HG03342 (cell line): ENCODE measurements around the gene PDP2.
"Not testable (repeated sequence)": the region's sequence is repeated elsewhere in the genome, so short reads cannot be mapped to it uniquely, and the experiment has no call there.

ENCODE experiments used
- ATAC-seq: cut with Tn5 transposase; IDR thresholded peaks from one replicate; pipeline ENCODE4 v1.9.1; 2021; ENCODE audit warnings: mild to moderate bottlenecking, moderate library complexity; ENCODE audit not compliant: unreplicated experiment

PDP2 gene

DNA sequence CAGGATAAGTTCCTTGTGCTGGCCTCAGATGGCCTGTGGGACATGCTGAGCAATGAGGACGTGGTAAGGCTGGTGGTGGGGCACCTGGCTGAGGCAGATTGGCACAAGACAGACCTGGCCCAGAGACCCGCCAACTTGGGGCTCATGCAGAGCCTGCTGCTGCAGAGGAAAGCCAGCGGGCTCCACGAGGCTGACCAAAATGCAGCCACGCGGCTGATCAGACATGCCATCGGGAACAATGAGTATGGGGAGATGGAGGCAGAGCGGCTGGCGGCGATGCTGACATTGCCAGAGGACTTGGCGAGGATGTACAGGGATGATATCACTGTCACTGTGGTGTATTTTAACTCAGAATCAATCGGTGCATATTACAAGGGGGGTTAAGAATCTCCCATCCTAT lies 5.2 kb downstream of the PDP2 start:
- ATAC-seq = no peak

DNA sequence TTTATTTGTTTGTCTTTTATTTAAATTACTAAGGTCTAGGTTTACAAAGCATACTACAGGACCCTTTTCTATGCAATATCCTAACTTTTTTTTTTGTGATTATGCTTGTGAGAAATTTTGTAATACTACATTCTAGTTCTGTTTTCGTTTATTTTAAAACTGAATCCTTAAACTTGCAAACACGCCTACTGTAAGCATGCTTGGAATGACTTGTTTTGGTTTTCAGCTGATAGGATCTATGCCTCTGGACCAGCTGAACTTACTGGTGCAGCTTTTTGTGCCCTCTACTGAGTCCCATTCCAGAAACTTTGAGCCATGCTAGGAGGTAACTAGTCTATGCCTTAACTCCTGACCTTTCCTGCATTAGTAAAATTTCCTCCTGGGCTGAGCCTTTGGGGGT lies 6.0 kb downstream of the PDP2 start:
- ATAC-seq = no peak

DNA sequence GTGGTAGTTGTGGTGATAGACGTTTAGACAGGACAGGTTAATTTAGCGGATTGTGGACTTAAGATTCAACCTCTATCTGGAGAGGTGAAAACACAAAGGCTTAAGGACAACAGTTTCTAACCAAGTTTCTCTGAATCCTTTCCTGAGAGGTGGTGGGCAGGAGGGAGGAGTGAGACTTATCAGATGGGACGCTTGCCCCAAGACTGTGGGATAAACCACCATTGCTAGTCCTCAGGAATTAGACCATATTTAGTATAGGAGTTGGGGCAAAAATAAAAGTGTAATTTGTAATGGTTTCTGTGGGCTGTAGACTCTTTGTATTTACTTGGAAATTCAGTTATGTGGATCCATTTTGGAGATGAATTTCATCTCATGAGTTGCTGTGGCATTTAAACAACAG lies 6.6 kb downstream of the PDP2 start:
- no peak for ATAC-seq

DNA sequence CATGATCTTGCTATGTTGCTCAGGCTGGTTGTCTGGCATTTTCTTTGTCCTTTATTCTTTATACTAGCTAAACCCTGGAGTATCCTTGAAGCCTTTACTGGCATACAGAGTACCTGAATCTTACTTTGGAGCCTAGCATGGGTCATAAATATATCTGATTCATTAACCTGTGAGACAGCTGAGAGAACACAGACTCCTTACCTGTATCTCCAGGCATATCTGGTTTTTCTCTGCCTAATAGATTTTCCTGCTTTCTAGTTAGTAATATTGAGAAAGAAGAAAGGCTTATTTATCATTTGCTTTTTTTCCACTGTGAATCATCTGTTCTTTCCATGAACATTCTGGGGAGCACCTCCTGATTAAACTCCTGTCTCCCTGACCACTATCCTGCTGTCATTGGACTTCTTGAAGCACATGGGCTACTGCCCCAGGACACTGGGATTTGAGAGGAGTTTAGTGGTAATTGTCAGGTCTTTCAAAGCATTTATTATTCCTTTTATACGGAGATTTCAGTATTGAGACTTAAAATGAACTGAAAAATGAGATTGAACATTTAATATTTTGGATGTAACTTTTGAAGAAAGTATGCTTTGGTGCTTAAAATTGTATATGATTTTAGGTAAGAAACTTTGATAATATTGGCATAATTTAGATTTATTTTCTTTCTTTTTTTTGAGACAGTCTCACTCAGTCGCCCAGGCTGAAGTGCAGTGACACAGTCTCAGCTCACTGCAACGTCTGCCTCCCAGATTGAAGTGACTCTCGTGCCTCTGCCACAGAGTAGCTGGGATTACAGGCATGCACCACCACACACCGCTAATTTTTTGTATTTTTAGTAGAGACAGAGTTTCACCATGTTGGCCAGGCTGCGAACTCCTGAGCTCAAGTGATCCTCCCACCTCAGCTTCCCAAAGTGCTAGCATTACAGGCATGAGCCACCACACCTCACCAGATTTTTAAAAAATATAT lies 8.6 kb downstream of the PDP2 start:
- ATAC-seq = no peak

DNA sequence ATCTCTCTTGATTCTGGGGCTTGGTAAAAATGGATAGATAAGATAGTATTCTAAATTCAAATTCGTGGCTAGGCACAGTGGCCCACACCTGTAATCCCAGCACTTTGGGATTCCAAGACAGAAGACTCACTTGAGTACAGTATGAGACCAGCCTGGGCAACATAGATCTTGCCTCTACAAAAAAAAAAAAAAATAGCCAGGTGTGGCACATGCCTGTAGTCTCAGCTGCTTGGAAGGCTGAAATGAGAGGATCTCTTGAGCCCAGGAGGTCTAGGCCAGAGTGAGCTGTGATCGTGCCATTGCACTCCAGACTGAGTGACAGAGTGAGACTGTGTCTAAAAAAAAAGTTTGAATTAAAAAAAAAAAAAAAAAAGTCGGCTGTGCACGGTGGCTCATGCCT lies 9.3 kb downstream of the PDP2 start:
- no peak for ATAC-seq

DNA sequence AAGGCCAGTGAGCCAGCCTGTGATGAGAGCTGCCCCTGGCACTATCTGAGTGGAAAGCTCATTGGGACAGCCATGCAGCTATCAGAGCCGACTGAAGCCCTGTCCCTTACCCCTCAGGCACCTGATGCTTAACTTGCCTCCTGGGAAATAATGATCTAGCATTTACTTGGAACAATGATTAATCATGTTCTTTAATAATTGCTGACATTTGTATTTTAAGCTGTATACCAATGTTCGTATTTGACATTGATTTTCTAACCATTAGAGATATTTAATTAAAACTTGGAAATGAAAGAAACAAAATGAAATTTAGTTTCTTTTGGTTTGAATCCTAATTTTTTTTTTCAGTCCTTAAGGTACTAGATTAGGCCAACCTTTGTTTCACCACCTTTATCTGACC lies 10.5 kb downstream of the PDP2 start:
- ATAC-seq = no peak

DNA sequence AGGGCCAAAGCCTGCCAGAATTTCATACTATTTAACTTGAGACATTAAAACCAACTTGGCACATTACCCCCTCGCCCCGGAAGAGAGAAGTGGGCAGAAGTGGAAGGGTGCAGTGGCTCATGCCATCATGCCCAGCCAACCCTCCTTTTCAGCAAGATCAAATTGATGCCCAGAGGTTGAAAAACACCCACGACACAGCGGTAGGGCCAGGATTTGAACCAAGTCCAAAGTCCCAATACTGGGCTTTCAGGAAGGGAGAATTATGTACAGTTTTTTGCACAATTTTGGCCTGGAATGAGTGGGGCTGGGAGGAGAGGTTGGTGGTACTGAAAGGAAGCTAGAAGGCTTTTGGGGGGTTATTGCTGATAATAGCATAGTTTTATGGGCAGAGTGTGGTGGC lies 11.0 kb downstream of the PDP2 start:
- ATAC-seq = no peak

DNA sequence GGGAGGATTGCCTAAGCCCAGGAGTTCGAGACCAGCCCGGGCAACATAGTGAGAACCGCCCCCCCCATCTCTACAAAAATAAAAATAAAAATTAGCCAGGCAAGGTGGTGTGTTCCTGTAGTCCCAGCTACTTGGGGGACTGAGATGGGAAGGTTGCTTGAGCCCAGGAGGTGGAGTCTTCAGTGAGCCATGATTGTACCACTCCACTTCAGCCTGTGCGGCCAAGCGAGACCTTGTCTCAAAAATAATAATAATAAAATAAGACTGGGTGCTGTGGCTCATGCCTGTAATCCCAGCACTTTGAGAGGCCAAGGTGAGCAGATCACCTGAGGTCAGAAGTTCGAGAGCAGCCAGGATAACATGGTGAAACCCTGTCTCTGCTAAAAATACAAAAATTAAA lies 11.5 kb downstream of the PDP2 start:
- ATAC-seq = no peak

DNA sequence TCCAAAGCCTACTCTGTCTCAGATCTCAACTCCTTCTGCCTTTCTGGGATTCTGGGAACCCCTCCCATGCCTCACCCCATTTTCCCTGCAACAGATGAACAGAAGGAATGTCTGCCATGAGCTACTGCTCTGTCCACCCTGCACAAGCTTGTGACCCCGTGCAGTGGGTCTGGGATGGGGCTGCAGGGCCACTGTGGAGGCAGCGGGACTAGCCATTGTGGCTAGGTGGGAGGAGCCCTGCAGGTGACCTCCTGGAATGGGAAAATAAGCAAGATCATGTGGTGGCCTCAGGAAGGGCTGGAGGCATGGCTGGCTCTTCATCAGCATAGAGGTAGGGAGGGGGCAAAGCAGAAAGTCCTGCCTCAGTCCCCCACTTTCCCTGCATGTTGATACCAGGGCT lies 13.7 kb downstream of the PDP2 start:
- no peak for ATAC-seq

DNA sequence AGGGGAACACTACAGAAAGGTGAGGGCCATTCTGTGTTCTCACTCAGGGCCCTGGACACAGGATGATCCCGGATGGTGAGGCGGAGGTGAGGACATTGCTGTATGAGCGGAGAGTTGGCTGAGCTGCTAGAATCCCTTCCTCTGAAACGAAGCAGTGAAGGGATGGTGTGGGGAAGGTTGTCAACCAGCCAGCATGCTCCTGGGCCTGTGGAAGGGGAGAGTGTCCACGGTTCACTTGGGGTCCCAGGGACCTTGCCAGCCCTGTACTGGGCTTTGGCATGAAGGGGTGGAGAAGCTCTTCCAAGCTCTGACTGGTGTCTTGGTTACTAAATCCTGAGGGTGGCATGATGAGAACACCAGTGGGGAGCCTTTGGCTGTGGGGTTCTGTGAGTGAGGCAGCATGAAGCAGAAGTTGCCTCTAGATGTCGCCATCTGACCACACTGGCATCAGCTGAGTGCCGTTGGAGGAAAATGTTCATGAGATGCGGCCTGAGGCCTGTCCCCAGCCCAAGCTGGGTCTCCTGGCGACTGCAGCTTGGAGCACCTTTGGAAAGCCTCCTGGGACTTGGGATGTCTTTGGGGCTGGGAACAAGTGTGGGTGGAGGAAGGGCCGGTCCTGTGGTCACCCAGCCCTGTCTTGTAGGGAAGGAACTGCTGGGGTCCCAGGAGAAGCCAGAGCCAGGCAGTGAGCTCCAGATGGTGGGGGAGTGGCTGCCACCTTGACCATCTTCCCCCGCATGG lies 14.8 kb downstream of the PDP2 start:
- no peak for ATAC-seq

DNA sequence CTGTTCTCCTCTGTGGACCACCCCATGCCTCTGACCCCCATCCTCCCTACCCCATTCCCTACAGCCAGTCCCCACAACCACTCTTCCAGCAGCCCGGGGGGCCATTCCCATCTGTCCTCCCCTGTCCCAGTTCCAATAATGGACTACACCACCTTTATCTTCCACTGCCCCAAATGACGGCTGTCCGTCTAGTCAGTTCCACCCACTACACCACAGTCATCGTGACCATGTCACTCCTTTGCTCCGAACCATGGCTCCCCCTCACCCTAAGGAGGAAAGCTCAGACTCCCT lies 15.3 kb downstream of the PDP2 start:
- no peak for ATAC-seq

DNA sequence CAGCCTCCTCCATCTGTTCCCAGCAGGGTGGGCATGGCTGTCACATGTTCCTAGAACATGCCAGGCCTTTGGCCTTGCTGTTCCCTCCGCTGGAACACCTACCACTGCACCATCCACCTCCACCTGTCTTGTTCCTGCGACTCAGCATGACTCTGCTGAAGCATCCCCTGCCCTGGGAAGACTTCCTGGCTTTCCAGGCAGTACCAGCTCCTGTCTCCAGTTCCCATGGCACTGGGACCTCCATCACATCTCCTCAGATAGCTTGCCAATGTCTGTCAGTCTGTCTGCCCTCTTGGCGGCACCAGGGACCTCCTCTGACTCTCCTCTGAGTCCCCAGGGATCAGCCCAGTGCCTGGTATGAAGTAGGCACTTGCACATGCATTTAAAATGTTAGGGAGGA lies 15.7 kb downstream of the PDP2 start:
- ATAC-seq = no peak

DNA sequence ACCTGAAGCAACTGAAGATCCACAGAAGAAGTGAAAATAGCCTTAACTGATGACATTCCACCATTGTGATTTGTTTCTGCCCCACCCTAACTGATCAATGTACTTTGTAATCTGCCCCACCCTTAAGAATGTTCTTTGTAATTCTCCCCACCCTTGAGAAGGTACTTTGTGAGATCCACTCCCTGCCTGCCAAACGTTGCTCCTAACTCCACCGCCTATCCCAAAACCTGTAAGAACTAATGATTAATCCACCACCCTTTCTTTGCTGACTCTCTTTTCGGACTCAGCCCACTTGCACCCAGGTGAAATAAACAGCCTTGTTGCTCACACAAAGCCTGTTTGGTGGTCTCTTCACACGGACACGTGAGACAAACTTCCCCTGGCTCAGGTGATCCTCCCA lies 16.4 kb downstream of the PDP2 start:
- not testable (repeated sequence) for ATAC-seq

DNA sequence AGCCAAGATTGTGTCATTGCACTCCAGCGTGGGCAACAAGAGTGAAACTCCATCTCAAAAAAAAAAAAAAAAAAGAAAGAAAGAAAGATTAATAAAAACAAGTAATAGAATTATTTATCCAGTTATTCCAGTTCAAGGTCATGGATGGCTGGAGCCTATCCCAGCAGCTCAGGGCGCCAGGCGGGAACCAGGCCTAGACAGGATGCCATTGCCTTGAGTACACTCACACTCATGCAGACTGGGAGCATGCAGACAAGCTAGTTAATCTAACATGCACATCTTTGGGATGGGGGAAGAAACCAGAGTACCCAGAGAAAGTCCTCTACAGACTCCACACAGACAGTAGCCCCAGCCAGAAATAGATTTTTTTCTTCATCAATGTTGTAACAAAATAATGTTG lies 17.9 kb downstream of the PDP2 start:
- no peak for ATAC-seq

DNA sequence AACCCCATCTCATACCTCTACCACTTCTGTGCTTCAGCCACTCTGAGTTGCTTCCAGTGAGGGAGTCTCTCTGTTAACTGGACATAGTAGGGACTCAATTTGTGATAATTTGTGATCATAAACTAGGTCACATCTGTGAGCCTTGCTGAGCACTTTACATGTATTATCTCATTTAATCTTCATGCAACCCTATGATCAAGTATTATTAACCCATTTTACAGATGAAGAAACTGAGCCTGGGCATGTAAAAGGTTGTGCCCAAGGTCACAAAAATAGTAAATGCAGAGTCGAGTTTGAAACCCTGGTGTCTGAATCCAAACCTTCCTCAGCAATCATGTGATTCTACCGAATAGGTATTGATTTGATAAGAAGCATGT lies 18.6 kb downstream of the PDP2 start:
- ATAC-seq = no peak

DNA sequence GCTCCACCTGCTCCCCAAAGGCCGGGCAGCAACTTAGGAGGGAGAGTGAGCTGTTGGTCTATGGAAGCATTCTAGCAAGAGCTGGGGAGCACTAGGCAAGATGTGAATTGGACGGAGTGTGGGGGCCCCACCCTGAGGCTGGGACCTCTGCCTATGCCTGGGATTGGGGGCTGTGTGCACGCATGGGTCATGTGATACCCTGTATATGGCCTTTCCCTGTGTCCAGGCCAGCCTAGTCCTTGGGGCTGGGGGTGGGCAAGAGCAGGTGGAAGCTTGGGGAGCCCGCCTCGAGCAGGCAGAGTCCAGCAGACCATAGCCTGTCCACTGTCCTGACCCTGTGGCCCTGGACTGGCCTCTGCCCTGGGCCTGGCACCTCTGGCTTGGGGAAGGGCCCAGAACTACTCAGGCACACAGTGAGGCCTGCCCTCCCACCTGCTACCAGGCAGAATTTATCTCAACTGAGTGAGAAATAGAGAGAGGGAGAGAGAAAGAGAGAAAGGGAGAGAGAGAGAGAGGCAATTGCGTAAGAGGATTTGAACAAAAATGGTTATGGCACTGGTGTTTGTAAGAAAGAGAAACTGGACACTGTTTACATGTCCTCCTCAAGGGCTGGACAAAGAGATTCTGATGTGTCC lies 19.1 kb downstream of the PDP2 start:
- no peak for ATAC-seq

DNA sequence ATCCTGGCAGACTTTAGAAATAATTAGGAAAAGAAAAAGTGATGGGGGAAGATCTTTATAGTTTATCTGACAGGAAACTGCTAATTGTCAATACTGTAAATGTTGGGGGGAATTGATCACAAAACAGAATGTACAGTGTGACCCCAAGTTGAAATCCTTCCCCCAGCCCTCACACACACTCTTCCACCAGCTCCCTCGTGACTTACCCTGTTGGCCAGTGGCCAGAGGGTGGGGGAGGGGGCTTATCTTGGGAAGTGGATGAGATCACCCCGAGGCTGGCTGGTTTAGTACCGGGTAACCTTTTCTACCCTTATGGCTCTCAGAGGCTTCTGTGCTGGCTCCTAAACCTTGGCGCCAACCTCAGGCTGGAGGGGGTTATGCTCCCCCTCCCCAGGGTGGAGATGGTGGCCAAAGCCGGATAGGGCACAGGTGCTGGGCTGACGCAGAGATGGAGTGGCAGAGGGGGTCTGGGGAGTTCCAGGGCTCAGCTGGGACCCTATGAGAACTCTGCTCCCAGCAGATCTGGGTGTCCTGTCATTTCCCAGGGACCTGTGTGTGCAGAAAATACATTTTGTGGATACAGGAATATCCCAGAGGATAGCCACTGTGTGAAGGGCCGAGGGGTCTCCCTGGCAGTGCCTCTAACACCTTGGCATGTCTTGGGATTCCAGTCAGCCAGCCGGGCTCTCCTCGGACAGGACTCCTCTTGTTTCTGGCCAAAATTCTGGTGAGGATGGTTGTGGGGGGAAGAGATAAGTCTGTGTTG lies 19.8 kb downstream of the PDP2 start:
- ATAC-seq = no peak

DNA sequence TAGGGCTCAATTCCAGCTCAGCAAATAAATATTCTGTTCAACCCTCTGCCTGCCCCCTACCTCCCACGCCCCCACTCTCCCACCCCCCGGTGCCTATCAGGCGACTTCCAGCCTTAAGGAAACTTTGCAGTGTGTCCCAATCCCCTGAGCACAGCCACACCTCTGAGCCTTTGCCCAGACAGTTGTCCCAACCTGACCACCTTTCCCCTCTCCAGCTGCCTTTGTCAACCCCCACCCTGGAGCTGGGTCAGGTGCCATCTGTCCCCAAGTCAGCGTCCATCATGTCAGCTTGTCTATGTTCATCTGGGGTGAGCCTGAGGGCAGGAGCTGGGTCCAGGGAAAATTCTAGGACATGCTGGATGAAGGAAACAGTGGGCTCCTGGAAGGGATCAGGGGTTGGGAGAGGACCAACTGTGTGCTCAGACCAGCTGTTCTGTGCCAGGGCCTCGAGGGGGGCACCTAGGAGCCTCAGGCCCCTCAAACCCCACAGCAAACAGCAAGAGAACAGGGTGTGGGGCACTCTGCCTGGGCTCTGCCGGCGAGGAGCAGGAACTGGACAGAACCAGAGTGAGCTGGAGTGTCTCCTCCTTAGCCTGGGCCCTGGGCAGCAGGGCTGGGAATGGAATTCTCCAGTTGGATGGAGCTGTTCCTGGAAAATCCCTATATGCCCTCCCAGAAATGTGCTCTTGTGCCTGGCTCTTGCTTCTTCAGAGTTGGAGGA lies 20.6 kb downstream of the PDP2 start:
- no peak for ATAC-seq

DNA sequence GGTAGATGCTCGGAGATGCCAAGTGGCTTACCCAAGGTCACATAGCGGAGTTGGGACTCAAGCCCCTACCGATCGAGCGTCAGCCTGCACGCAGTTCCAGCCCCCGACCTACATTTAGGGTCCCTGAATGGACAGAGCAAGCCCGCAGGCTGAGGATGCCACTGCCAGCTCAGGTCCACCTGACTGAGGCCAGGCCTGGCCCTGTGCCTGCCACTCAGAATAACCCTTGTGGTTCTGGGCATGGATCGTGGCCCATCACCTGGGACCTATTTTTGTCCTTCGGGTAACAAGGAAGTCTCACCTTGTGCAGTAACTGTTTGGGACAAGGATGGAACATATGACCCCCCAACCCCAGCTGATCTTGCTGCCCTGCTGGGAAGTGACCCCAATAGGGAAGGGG lies 21.3 kb downstream of the PDP2 start:
- no peak for ATAC-seq

DNA sequence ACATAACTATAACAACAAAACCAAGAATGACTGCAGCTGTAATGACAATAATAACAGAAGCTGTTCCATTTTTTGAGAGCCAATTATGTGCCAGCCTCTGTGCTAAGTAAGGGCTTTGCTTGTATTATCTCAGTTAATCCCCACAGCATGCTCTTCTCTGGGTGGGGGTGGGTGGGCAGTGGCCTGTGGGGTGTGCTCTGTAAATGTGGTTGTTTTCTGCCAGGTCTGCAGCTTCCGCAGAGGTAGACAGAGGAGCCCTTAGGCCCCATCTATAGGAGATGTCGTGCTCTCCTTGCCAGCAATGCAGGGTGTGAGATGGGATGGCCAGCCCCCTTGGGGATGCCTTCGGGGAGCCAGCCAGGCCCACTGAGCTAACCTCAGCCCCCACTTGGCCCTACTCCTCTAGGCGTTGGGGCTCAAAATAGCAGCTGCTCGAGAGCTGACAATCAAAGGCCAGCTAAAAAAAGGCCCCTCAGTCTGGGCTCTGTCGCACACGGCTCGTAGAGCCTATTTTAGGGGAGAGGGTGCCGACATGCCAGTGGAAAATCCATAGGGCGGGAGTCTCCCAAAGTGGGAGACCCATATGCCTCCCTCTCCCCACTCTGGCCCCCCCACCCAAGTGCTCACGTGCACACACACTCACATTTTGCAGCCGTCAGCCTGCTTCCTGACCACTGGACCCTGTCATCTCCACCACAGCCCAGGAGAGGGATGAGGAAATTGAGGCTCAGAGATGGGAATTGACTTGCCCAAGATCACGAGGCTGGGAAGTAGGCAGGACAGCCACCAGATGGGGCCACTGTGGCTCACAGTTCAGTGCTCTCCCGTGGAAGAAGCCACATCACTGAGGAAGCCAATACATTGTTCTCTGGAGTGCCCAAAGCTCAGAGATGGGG lies 22.6 kb downstream of the PDP2 start:
- no peak for ATAC-seq
